PC-3 (cell line): ENCODE data around the gene WIZ. TPM values are rescaled to one million over a fixed set of nuclear protein-coding genes. Genes with fewer than 3 reads are reported as not detected.
A peak's percentile ranks its signal among the peaks of the same experiment; 100 is the strongest.

ENCODE experiments used
- ATAC-seq: fragments of 200-7000 bp; cut with Tn5 transposase; 2 replicates; pipeline ENCODE4 v1.9.1; 2020; ENCODE audit warnings: mild to moderate bottlenecking, moderate library complexity
- BruUV-seq: library from RNA; stranded (reverse); fragments of 400-500 nt; replicated peaks from 2 replicates; lab custom pipeline; 2021; lab: Mats Ljungman, UMichigan
- CTCF ChIA-PET: fragments of 300-600 bp; sonication (Branson Sonifier 250); formaldehyde crosslinking; loops from one replicate; lab custom pipeline; 2022; ENCODE audit warnings: antibody characterized with exemption; lab: Charles Lee
- POLR2A ChIA-PET: fragments of 300-600 bp; sonication (Branson Sonifier 250); formaldehyde crosslinking; loops from one replicate; lab custom pipeline; 2022; ENCODE audit warnings: antibody characterized with exemption; ENCODE audit not compliant: unreplicated experiment; lab: Charles Lee
- DNase-seq: peaks from one replicate; pipeline ENCODE4 v3.0.0-alpha.2; 2015
- H2AFZ ChIP-seq: fragments of 300-600 bp; sonication (generic); 2 replicates; pipeline ENCODE4 v1.6.0; 2016; ENCODE audit warnings: antibody characterized with exemption, low read length
- H3F3A ChIP-seq: fragments of 300-600 bp; sonication (generic); one replicate; pipeline ENCODE4 v1.6.0; 2017; ENCODE audit warnings: antibody characterized with exemption, low read length, control low read depth, mild to moderate bottlenecking; ENCODE audit not compliant: unreplicated experiment
- H3K27ac ChIP-seq: fragments of 300-600 bp; sonication (generic); 2 replicates; pipeline ENCODE4 v1.5.1; 2016; ENCODE audit warnings: mild to moderate bottlenecking, low read length
- H3K27me3 ChIP-seq: fragments of 300-600 bp; sonication (generic); 2 replicates; pipeline ENCODE4 v1.6.1; 2016; ENCODE audit warnings: low read length, mixed read lengths
- H3K36me3 ChIP-seq: fragments of 300-600 bp; sonication (generic); 2 replicates; pipeline ENCODE4 v1.6.1; 2016; ENCODE audit warnings: low read depth, mixed run types, low read length, mixed read lengths
- H3K4me1 ChIP-seq: fragments of 300-600 bp; sonication (generic); 2 replicates; pipeline ENCODE4 v1.5.1; 2016; ENCODE audit warnings: low read length; ENCODE audit not compliant: insufficient read depth
- H3K4me2 ChIP-seq: fragments of 300-600 bp; sonication (generic); 2 replicates; pipeline ENCODE4 v1.6.0; 2016; ENCODE audit warnings: low read length
- H3K4me3 ChIP-seq: fragments of 300-600 bp; sonication (generic); 2 replicates; pipeline ENCODE4 v1.5.1; 2016; ENCODE audit warnings: mild to moderate bottlenecking, low read length, mixed read lengths
- H3K79me2 ChIP-seq: fragments of 300-600 bp; sonication (generic); 2 replicates; pipeline ENCODE4 v1.6.1; 2017; ENCODE audit warnings: low read length, mixed read lengths
- H3K9ac ChIP-seq: fragments of 300-600 bp; sonication (generic); 2 replicates; pipeline ENCODE4 v1.6.0; 2016; ENCODE audit warnings: mild to moderate bottlenecking, low read length
- H3K9me2 ChIP-seq: fragments of 300-600 bp; sonication (generic); replicated peaks from 2 replicates; pipeline ENCODE4 v1.6.1; 2016; ENCODE audit warnings: mixed run types, low read length, mixed read lengths
- H3K9me3 ChIP-seq: fragments of 300-600 bp; sonication (generic); 2 replicates; pipeline ENCODE4 v1.6.1; 2016; ENCODE audit warnings: low read length, mixed read lengths
- H4K20me1 ChIP-seq: fragments of 300-600 bp; sonication (generic); 2 replicates; pipeline ENCODE4 v1.6.1; 2016; ENCODE audit warnings: low read length, mixed read lengths
- CTCF ChIP-seq: fragments of 300-600 bp; sonication (generic); conservative IDR thresholded peaks from 2 replicates; pipeline ENCODE4 v1.5.1; 2017; ENCODE audit warnings: antibody characterized with exemption, low read depth, mild to moderate bottlenecking, low read length
- EZH2 ChIP-seq: fragments of 300-600 bp; sonication (generic); IDR thresholded peaks from one replicate; pipeline ENCODE4 v1.6.1; 2017; ENCODE audit warnings: antibody characterized with exemption, mild to moderate bottlenecking, low read length; ENCODE audit not compliant: unreplicated experiment
- EZH2phosphoT487 ChIP-seq: fragments of 300-600 bp; sonication (generic); IDR thresholded peaks from 2 replicates; pipeline ENCODE4 v1.6.1; 2018; ENCODE audit warnings: mild to moderate bottlenecking, antibody characterized with exemption, low read length, borderline replicate concordance
- intact Hi-C: fragments of 100-400 bp; cut with micrococcal nuclease; formaldehyde crosslinking; loops from 2 replicates; pipeline ENCODE4 v1.9.0; 2023
- total RNA-seq: library from RNA; depleted of rRNA; stranded (reverse); fragments of >200 nt; gene quantifications from 2 replicates; pipeline ENCODE4 v1.2.3, GENCODE V29; 2014

The WIZ gene
- total RNA-seq, 1 experiment from 2014 or later: 35.1 TPM

GRCh38 chr19:15456871-15457700, 7.3 kb upstream of the WIZ start:
- BruUV-seq: no TSS peak
- Histone ChIP-seq H3K9ac (no peak overlapping the region), H3F3A (no peaks in the 10 kb centered on the region), H3K9me2 (no peaks in the 10 kb centered on the region), H3K4me1 (peaks cover 16% of the 10 kb centered on the region; the same call in 1 of the 2 replicates), H3K9me3 (no peaks in the 10 kb centered on the region), H4K20me1 (no peaks in the 10 kb centered on the region), H3K27ac (no peak overlapping the region), H2AFZ (peak overlapping the region; percentile 67), H3K4me2 (peak overlapping the region; percentile 75), H3K4me3 (peak overlapping the region; percentile 49; the same call in 1 of the 2 replicates), H3K79me2 (no peaks in the 10 kb centered on the region), H3K27me3 (peaks cover 16% of the 10 kb centered on the region), H3K36me3 (no peaks in the 10 kb centered on the region)
- TF ChIP-seq EZH2phosphoT487 (no peak), CTCF (no peak), EZH2 (no peak)
- no peak; the same call in 1 of the 2 replicates for ATAC-seq
- DNase-seq: peak; percentile 61
- POLR2A ChIA-PET: no interaction called here
- CTCF ChIA-PET: no interaction called here
- intact Hi-C loops: loop anchor here (10.0 kb wide), 1 partner anchor 98 kb away; no protein-coding TSS in a partner anchor

- Histone ChIP-seq H3K4me2 (peak overlapping the region; percentile 75), H4K20me1 (no peaks in the 10 kb centered on the region), H3K4me3 (no peak overlapping the region), H3K79me2 (no peaks in the 10 kb centered on the region), H3K27ac (no peak overlapping the region), H3F3A (no peaks in the 10 kb centered on the region), H3K36me3 (no peaks in the 10 kb centered on the region), H2AFZ (no peak overlapping the region), H3K9me3 (no peaks in the 10 kb centered on the region), H3K9me2 (no peaks in the 10 kb centered on the region), H3K4me1 (peaks cover 16% of the 10 kb centered on the region; the same call in 1 of the 2 replicates), H3K9ac (no peak overlapping the region), H3K27me3 (peaks cover 16% of the 10 kb centered on the region)
- ChIA-PET CTCF (no interaction called here), POLR2A (no interaction called here)
- BruUV-seq: no TSS peak
- ATAC-seq (no peak), DNase-seq (no peak)
- TF ChIP-seq CTCF (no peak), EZH2 (no peak), EZH2phosphoT487 (no peak)
- intact Hi-C loops: loop anchor here (10.0 kb wide), 1 partner anchor 98 kb away; no protein-coding TSS in a partner anchor
Observed at GRCh38 chr19:15456441-15456840, 6.7 kb upstream of the WIZ start.

GRCh38 chr19:15455996-15456395, 6.2 kb upstream of the WIZ start:
- Histone ChIP-seq H3K4me1 (peaks cover 16% of the 10 kb centered on the region; the same call in 1 of the 2 replicates), H3F3A (no peaks in the 10 kb centered on the region), H4K20me1 (no peaks in the 10 kb centered on the region), H3K9me2 (no peaks in the 10 kb centered on the region), H3K79me2 (no peaks in the 10 kb centered on the region), H3K27ac (no peak overlapping the region), H3K4me2 (no peak overlapping the region), H3K27me3 (peaks cover 16% of the 10 kb centered on the region), H2AFZ (no peak overlapping the region), H3K9ac (no peak overlapping the region), H3K36me3 (no peaks in the 10 kb centered on the region), H3K4me3 (no peak overlapping the region), H3K9me3 (no peaks in the 10 kb centered on the region)
- DNase-seq (no peak), ATAC-seq (no peak)
- POLR2A ChIA-PET: no interaction called here
- TF ChIP-seq EZH2: no peak
- CTCF ChIA-PET: no interaction called here
- no TSS peak for BruUV-seq
- intact Hi-C loops: loop anchor here (10.0 kb wide), 1 partner anchor 99 kb away; no protein-coding TSS in a partner anchor
